ENCODE results near the gene OLFML1.
A peak's percentile ranks its signal among the peaks of the same experiment; 100 is the strongest.
"Not testable (repeated sequence)": the region's sequence is repeated elsewhere in the genome, so short reads cannot be mapped to it uniquely, and the experiment has no call there.

OLFML1 gene

GRCh38 chr11:7511401-7511800, 26.1 kb downstream of the OLFML1 start:
- Histone ChIP-seq H2AFZ (ENCODE audit: low read length, unreplicated experiment) (no peak overlapping the region), H3K4me3 (ENCODE audit: low read depth, low read length) (no peak overlapping the region), H3K27ac (ENCODE audit: low read depth, low read length) (no peak overlapping the region), H3K79me2 (ENCODE audit: control insufficient read depth, insufficient read depth, low read length, unreplicated experiment) (no peaks in the 10 kb centered on the region), H3K4me1 (ENCODE audit: control insufficient read depth, insufficient read depth, low read length, unreplicated experiment) (peaks cover 16% of the 10 kb centered on the region), H3K36me3 (ENCODE audit: insufficient read depth, low read length) (no peaks in the 10 kb centered on the region), H3K27me3 (ENCODE audit: insufficient read depth, low read length) (peaks cover 26% of the 10 kb centered on the region)

GRCh38 chr11:7512525-7513233, 27.4 kb downstream of the OLFML1 start:
- H3K4me1 ChIP-seq (ENCODE audit: control insufficient read depth, insufficient read depth, low read length, unreplicated experiment): peaks cover 16% of the 10 kb centered on the region
- no peaks in the 10 kb centered on the region for H3K79me2 ChIP-seq (ENCODE audit: control insufficient read depth, insufficient read depth, low read length, unreplicated experiment)
- peak overlapping the region; percentile 29; the same call in 1 of the 2 replicates for H3K27ac ChIP-seq (ENCODE audit: low read depth, low read length)
- peaks cover 26% of the 10 kb centered on the region for H3K27me3 ChIP-seq (ENCODE audit: insufficient read depth, low read length)
- peak overlapping the region; percentile 87 for H3K4me3 ChIP-seq (ENCODE audit: low read depth, low read length)
- no peaks in the 10 kb centered on the region for H3K36me3 ChIP-seq (ENCODE audit: insufficient read depth, low read length)
- H2AFZ ChIP-seq (ENCODE audit: low read length, unreplicated experiment): peak overlapping the region; percentile 96

GRCh38 chr11:7513234-7514098, 28.2 kb downstream of the OLFML1 start, which contains the start of gene PPFIBP2:
PPFIBP2 (plus strand) TSS chr11:7513999; CDS start chr11:7549476, 35,477 bp downstream.
- H3K4me3 ChIP-seq (ENCODE audit: low read depth, low read length): peak within 1 kb of the TSS; percentile 87
- H2AFZ ChIP-seq (ENCODE audit: low read length, unreplicated experiment): peak within 1 kb of the TSS; percentile 96
- no peaks in the 10 kb centered on the region for H3K79me2 ChIP-seq (ENCODE audit: control insufficient read depth, insufficient read depth, low read length, unreplicated experiment)
- no peaks in the 10 kb centered on the region for H3K36me3 ChIP-seq (ENCODE audit: insufficient read depth, low read length)
- H3K27me3 ChIP-seq (ENCODE audit: insufficient read depth, low read length): peaks cover 26% of the 10 kb centered on the region
- H3K27ac ChIP-seq (ENCODE audit: low read depth, low read length): peak within 1 kb of the TSS; percentile 29; the same call in 1 of the 2 replicates
- H3K4me1 ChIP-seq (ENCODE audit: control insufficient read depth, insufficient read depth, low read length, unreplicated experiment): peaks cover 16% of the 10 kb centered on the region

- H3K27ac ChIP-seq (ENCODE audit: low read depth, low read length): no peak overlapping the region
- peaks cover 26% of the 10 kb centered on the region for H3K27me3 ChIP-seq (ENCODE audit: insufficient read depth, low read length)
- peak overlapping the region; percentile 87 for H3K4me3 ChIP-seq (ENCODE audit: low read depth, low read length)
- peak overlapping the region; percentile 96 for H2AFZ ChIP-seq (ENCODE audit: low read length, unreplicated experiment)
- H3K36me3 ChIP-seq (ENCODE audit: insufficient read depth, low read length): no peaks in the 10 kb centered on the region
- no peaks in the 10 kb centered on the region for H3K79me2 ChIP-seq (ENCODE audit: control insufficient read depth, insufficient read depth, low read length, unreplicated experiment)
- peaks cover 16% of the 10 kb centered on the region for H3K4me1 ChIP-seq (ENCODE audit: control insufficient read depth, insufficient read depth, low read length, unreplicated experiment)
These were observed 28.8 kb downstream of the OLFML1 start for GRCh38 chr11:7514099-7514591.

GRCh38 chr11:7515447-7515886, 30.2 kb downstream of the OLFML1 start:
- Histone ChIP-seq H3K79me2 (ENCODE audit: control insufficient read depth, insufficient read depth, low read length, unreplicated experiment) (no peaks in the 10 kb centered on the region), H3K36me3 (ENCODE audit: insufficient read depth, low read length) (no peaks in the 10 kb centered on the region), H3K4me3 (ENCODE audit: low read depth, low read length) (no peak overlapping the region), H3K27ac (ENCODE audit: low read depth, low read length) (no peak overlapping the region), H3K27me3 (ENCODE audit: insufficient read depth, low read length) (peaks cover 26% of the 10 kb centered on the region), H3K4me1 (ENCODE audit: control insufficient read depth, insufficient read depth, low read length, unreplicated experiment) (peaks cover 16% of the 10 kb centered on the region), H2AFZ (ENCODE audit: low read length, unreplicated experiment) (no peak overlapping the region)

GRCh38 chr11:7516475-7516874, 31.2 kb downstream of the OLFML1 start:
- Histone ChIP-seq H3K4me3 (ENCODE audit: low read depth, low read length) (no peak overlapping the region), H3K4me1 (ENCODE audit: control insufficient read depth, insufficient read depth, low read length, unreplicated experiment) (peaks cover 16% of the 10 kb centered on the region), H3K36me3 (ENCODE audit: insufficient read depth, low read length) (no peaks in the 10 kb centered on the region), H3K27ac (ENCODE audit: low read depth, low read length) (no peak overlapping the region), H3K27me3 (ENCODE audit: insufficient read depth, low read length) (peaks cover 26% of the 10 kb centered on the region), H2AFZ (ENCODE audit: low read length, unreplicated experiment) (no peak overlapping the region), H3K79me2 (ENCODE audit: control insufficient read depth, insufficient read depth, low read length, unreplicated experiment) (no peaks in the 10 kb centered on the region)

- H3K27me3 ChIP-seq (ENCODE audit: insufficient read depth, low read length): peaks cover 26% of the 10 kb centered on the region
- not testable (repeated sequence) for H3K4me3 ChIP-seq (ENCODE audit: low read depth, low read length); H3K4me1 ChIP-seq (ENCODE audit: control insufficient read depth, insufficient read depth, low read length, unreplicated experiment); H3K79me2 ChIP-seq (ENCODE audit: control insufficient read depth, insufficient read depth, low read length, unreplicated experiment); H2AFZ ChIP-seq (ENCODE audit: low read length, unreplicated experiment); H3K36me3 ChIP-seq (ENCODE audit: insufficient read depth, low read length); H3K27ac ChIP-seq (ENCODE audit: low read depth, low read length)
These were observed 32.4 kb downstream of the OLFML1 start for GRCh38 chr11:7517743-7518142.

- H2AFZ ChIP-seq (ENCODE audit: low read length, unreplicated experiment): no peak overlapping the region
- H3K36me3 ChIP-seq (ENCODE audit: insufficient read depth, low read length): no peaks in the 10 kb centered on the region
- peaks cover 5% of the 10 kb centered on the region for H3K4me1 ChIP-seq (ENCODE audit: control insufficient read depth, insufficient read depth, low read length, unreplicated experiment)
- no peak overlapping the region for H3K4me3 ChIP-seq (ENCODE audit: low read depth, low read length)
- H3K79me2 ChIP-seq (ENCODE audit: control insufficient read depth, insufficient read depth, low read length, unreplicated experiment): no peaks in the 10 kb centered on the region
- H3K27ac ChIP-seq (ENCODE audit: low read depth, low read length): no peak overlapping the region
- peaks cover 30% of the 10 kb centered on the region for H3K27me3 ChIP-seq (ENCODE audit: insufficient read depth, low read length)
These were observed 33.7 kb downstream of the OLFML1 start for GRCh38 chr11:7518811-7519562.

- Histone ChIP-seq H3K27ac (ENCODE audit: low read depth, low read length) (no peak overlapping the region), H3K4me3 (ENCODE audit: low read depth, low read length) (no peak overlapping the region), H2AFZ (ENCODE audit: low read length, unreplicated experiment) (no peak overlapping the region), H3K79me2 (ENCODE audit: control insufficient read depth, insufficient read depth, low read length, unreplicated experiment) (no peaks in the 10 kb centered on the region), H3K36me3 (ENCODE audit: insufficient read depth, low read length) (no peaks in the 10 kb centered on the region), H3K4me1 (ENCODE audit: control insufficient read depth, insufficient read depth, low read length, unreplicated experiment) (no peaks in the 10 kb centered on the region), H3K27me3 (ENCODE audit: insufficient read depth, low read length) (peaks cover 17% of the 10 kb centered on the region)
These were observed 35.0 kb downstream of the OLFML1 start for GRCh38 chr11:7520011-7520942.

Data from ACC112 (cell line).